B cell (primary cell): ENCODE results near the gene RCE1. TPM values are rescaled to one million over a fixed set of nuclear protein-coding genes. Genes with fewer than 3 reads are reported as not detected.

Experiments used
- ATAC-seq: fragments of 200-7000 bp; cut with Tn5 transposase; one replicate; pipeline ENCODE4 v1.10.0; 2021; ENCODE audit warnings: low read depth, mild to moderate bottlenecking, moderate number of reproducible peaks, moderate library complexity
- CTCF ChIA-PET: fragments of 350-600 bp; sonication (Branson Sonifier 250); formaldehyde crosslinking; loops from one replicate; lab custom pipeline; 2021; ENCODE audit warnings: antibody characterized with exemption, inconsistent platforms; lab: Charles Lee
- POLR2A ChIA-PET: fragments of 350-600 bp; sonication (Branson Sonifier 250); formaldehyde crosslinking; loops from one replicate; lab custom pipeline; 2021; ENCODE audit warnings: antibody characterized with exemption; lab: Charles Lee
- DNase-seq: peaks from one replicate; pipeline ENCODE4 v3.0.0; 2013
- H2AFZ ChIP-seq: 2 replicates; pipeline ENCODE4 v1.6.1; 2012; ENCODE audit warnings: mild to moderate bottlenecking, low read depth, low read length; ENCODE audit not compliant: insufficient read depth, poor library complexity, severe bottlenecking
- H3K27ac ChIP-seq, 2 donors: 1 replicate in 1 of 2; 2 replicates in 1 of 2; pipeline ENCODE4 v1.5.1; 2012 to 2013; ENCODE audit warnings: low read length in 2 of 2, mild to moderate bottlenecking in 2 of 2, moderate library complexity in 1 of 2
- H3K27me3 ChIP-seq, 4 experiments: fragments of 200-600 bp in 1 of 4; sonication (generic) in 1 of 4; replicated peaks in 1 of 4; 1 replicate in 2 of 4; 2 replicates in 2 of 4; pipeline versions ENCODE4 v1.6.1 to v1.7.0; 2013 to 2016; ENCODE audit warnings: low read length in 3 of 4, mild to moderate bottlenecking in 2 of 4, mixed read lengths in 1 of 4, moderate library complexity in 1 of 4; ENCODE audit not compliant: insufficient read depth in 4 of 4, control insufficient read depth in 3 of 4; ENCODE audit errors: control extremely low read depth in 1 of 4
- H3K36me3 ChIP-seq, 2 experiments: replicated peaks in 1 of 2; 1 replicate in 1 of 2; 2 replicates in 1 of 2; pipeline versions ENCODE4 v1.6.1 to v1.7.1; 2013; ENCODE audit warnings: low read length in 1 of 2; ENCODE audit not compliant: insufficient read depth in 2 of 2, control insufficient read depth in 1 of 2; ENCODE audit errors: control extremely low read depth in 1 of 2, extremely low read depth in 1 of 2
- H3K4me1 ChIP-seq, 2 donors: fragments of 200-600 bp in 1 of 2; sonication (generic) in 1 of 2; 1 replicate in 1 of 2; 2 replicates in 1 of 2; pipeline versions ENCODE4 v1.5.1 to v1.6.1; 2013 to 2017; ENCODE audit warnings: low read length in 2 of 2; ENCODE audit not compliant: control insufficient read depth in 2 of 2, insufficient read depth in 2 of 2
- H3K4me2 ChIP-seq: replicated peaks from 2 replicates; pipeline ENCODE3; 2012; ENCODE audit warnings: mild to moderate bottlenecking, low read depth, low read length; ENCODE audit not compliant: poor library complexity, severe bottlenecking
- H3K4me3 ChIP-seq, 5 experiments: fragments of 200-600 bp in 1 of 5; sonication (generic) in 1 of 5; 1 replicate in 3 of 5; 2 replicates in 2 of 5; pipeline versions ENCODE4 v1.5.1 to v1.7.0; 2011 to 2016; ENCODE audit warnings: low read length in 4 of 5, mild to moderate bottlenecking in 4 of 5, low read depth in 2 of 5, control low read depth in 1 of 5, moderate library complexity in 1 of 5; ENCODE audit not compliant: insufficient read depth in 1 of 5; ENCODE audit errors: control extremely low read depth in 1 of 5, extremely low read depth in 1 of 5
- H3K79me2 ChIP-seq: fragments of 200-600 bp; sonication (generic); one replicate; pipeline ENCODE4 v1.6.0; 2016; ENCODE audit warnings: low read length; ENCODE audit not compliant: control insufficient read depth, insufficient read depth
- H3K9ac ChIP-seq: fragments of 200-600 bp; sonication (generic); 2 replicates; pipeline ENCODE4 v1.6.1; 2017; ENCODE audit warnings: mild to moderate bottlenecking, low read length, moderate library complexity
- H3K9me3 ChIP-seq, 3 donors: one replicate each; pipeline versions ENCODE4 v1.6.1 to v1.7.1; 2013; ENCODE audit warnings: low read length in 2 of 3; ENCODE audit not compliant: control insufficient read depth in 2 of 3, insufficient read depth in 1 of 3; ENCODE audit errors: control extremely low read depth in 1 of 3
- H4K20me1 ChIP-seq: 2 replicates; pipeline ENCODE4 v1.6.0; 2012; ENCODE audit warnings: mild to moderate bottlenecking, low read length; ENCODE audit not compliant: insufficient read depth, control insufficient read depth, poor library complexity, severe bottlenecking
- H3K27ac Mint-ChIP-seq: one replicate; pipeline ENCODE4 v1.8.0; 2021; ENCODE audit warnings: mixed read lengths
- H3K27me3 Mint-ChIP-seq: one replicate; pipeline ENCODE4 v1.8.0; 2021; ENCODE audit warnings: mixed read lengths
- H3K4me1 Mint-ChIP-seq: one replicate; pipeline ENCODE4 v1.8.0; 2021; ENCODE audit warnings: mixed read lengths
- H3K4me3 Mint-ChIP-seq: one replicate; pipeline ENCODE4 v1.8.0; 2021; ENCODE audit warnings: mixed read lengths
- H3K9me3 Mint-ChIP-seq: one replicate; pipeline ENCODE4 v1.8.0; 2022; ENCODE audit warnings: mixed read lengths; ENCODE audit not compliant: insufficient read depth
- EZH2 ChIP-seq: IDR thresholded peaks from 2 replicates; pipeline ENCODE4 v1.6.1; 2012; ENCODE audit warnings: borderline replicate concordance, low read depth, mild to moderate bottlenecking, moderate library complexity, low read length; ENCODE audit not compliant: insufficient read depth, poor library complexity, severe bottlenecking
- WGBS: methylation state at CpG from one replicate; pipeline ENCODE4 v1.1.5; 2013; ENCODE audit warnings: missing lambda C conversion rate; ENCODE audit not compliant: insufficient coverage; 5-methylcytosine and 5-hydroxymethylcytosine counted together
- intact Hi-C: fragments of 100-400 bp; cut with micrococcal nuclease; formaldehyde crosslinking; loops from one replicate; pipeline ENCODE4 v1.10.0; 2022
- polyA plus RNA-seq: library from polyadenylated mRNA; depleted of rRNA; stranded (reverse); fragments of >200 nt; gene quantifications from 2 replicates; pipeline ENCODE4 v1.2.3, GENCODE V29; 2012
- total RNA-seq, 2 donors: library from RNA; stranded (reverse); fragments of 120-200 nt in 1 of 2; gene quantifications; 1 replicate in 1 of 2; 2 replicates in 1 of 2; pipeline versions ENCODE4 v1.2.3 to v1.2.4, GENCODE V29; 2013 to 2022
- TF ChIP-seq, protein P1 (sequence below): fragments of 200-600 bp; IDR thresholded peaks from one replicate; pipeline ENCODE4 v1.8.0; 2022; ENCODE audit warnings: antibody characterized with exemption, mild to moderate bottlenecking

The RCE1 gene
- total and polyA plus RNA-seq, 2 donors (not counting 1 experiment from before 2014, with no cell fraction given), result 31.6 to 59.7 TPM

DNA sequence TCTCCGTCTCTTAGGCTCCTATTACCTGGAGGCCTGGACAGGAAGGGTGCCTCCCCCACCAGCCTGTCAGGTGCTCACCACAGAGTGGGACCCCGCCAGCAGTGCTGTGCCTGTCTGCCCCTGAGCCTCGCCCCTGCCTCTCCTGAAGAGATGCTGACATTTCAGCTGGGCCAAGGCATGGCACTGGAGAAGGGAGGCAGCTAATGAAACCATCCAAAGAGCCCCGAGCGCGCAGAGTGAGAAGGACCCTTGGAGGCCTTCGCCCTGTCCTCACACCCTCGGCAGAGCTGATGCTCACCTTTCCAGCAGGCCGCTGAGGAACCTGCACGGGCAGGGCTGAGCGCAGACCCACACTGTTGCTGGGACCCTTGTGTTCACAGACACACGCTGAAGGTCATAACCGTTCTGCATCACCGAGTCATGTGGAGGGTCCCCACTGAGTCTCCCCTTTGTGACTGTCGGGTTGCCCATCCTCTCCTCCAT is 11.5 kb downstream of the RCE1 start:
- no peaks in the 10 kb centered on the region for H3K9me3 Mint-ChIP-seq
- no peaks in the 10 kb centered on the region for H3K27me3 Mint-ChIP-seq
- intact Hi-C loops, result no loop called here
- H3K4me1 Mint-ChIP-seq, result peaks cover 14% of the 10 kb centered on the region
- Histone ChIP-seq H3K4me2 (no peak overlapping the region), H3K27ac (no peak overlapping the region), H3K4me1 (peaks cover 5 to 20% of the 10 kb centered on the region in 2 donors), H3K9ac (no peak overlapping the region), H3K36me3 (no peaks in the 10 kb centered on the region), H3K4me3 (no peak overlapping the region), H4K20me1 (no peaks in the 10 kb centered on the region), H2AFZ (no peak overlapping the region), H3K27me3 (no peaks in the 10 kb centered on the region), H3K9me3 (no peaks in the 10 kb centered on the region), H3K79me2 (no peaks in the 10 kb centered on the region)
- no peak overlapping the region for H3K27ac Mint-ChIP-seq
- WGBS, result 97% methylated on average over 15 of the region's 15 CpGs
- TF ChIP-seq, protein P1, sequence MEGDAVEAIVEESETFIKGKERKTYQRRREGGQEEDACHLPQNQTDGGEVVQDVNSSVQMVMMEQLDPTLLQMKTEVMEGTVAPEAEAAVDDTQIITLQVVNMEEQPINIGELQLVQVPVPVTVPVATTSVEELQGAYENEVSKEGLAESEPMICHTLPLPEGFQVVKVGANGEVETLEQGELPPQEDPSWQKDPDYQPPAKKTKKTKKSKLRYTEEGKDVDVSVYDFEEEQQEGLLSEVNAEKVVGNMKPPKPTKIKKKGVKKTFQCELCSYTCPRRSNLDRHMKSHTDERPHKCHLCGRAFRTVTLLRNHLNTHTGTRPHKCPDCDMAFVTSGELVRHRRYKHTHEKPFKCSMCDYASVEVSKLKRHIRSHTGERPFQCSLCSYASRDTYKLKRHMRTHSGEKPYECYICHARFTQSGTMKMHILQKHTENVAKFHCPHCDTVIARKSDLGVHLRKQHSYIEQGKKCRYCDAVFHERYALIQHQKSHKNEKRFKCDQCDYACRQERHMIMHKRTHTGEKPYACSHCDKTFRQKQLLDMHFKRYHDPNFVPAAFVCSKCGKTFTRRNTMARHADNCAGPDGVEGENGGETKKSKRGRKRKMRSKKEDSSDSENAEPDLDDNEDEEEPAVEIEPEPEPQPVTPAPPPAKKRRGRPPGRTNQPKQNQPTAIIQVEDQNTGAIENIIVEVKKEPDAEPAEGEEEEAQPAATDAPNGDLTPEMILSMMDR, result no peak
- no peak for TF ChIP-seq EZH2
- ATAC-seq (no peak), DNase-seq (no peak)
- POLR2A ChIA-PET, result no interaction called here
- peak overlapping the region; percentile 94 for H3K4me3 Mint-ChIP-seq
- CTCF ChIA-PET, result interaction anchor here (0.5 to 2.0 kb wide), 7 partner anchors 9 to 176 kb away, joined by 3 to 11 read pairs (median 7); partner anchors contain the start of genes RBM4B and RCE1
